GM20000 (cell line): ENCODE results near the gene TMEM167B.
"Not testable (repeated sequence)": the region's sequence is repeated elsewhere in the genome, so short reads cannot be mapped to it uniquely, and the experiment has no call there.

Experiments used
- DNase-seq: peaks from one replicate; pipeline ENCODE4 v3.0.0; 2012; ENCODE audit warnings: low spot score
- CTCF ChIP-seq: IDR thresholded peaks from 2 replicates; pipeline ENCODE4 v1.5.1; 2012; ENCODE audit warnings: mild to moderate bottlenecking, control low read depth; ENCODE audit errors: extremely low read depth, missing control alignments

TMEM167B gene

GRCh38 chr1:109142260-109142659 lies 51.7 kb downstream of the TMEM167B start:
- no peak for DNase-seq
- no peak for TF ChIP-seq CTCF

GRCh38 chr1:109142725-109143124 lies 52.2 kb downstream of the TMEM167B start:
- not testable (repeated sequence) for DNase-seq
